Activated T-helper 1 cell treated with Interleukin-2 at 50 U/mL for 16 hours (primary cell): ENCODE measurements around the gene GFPT2.

Experiments
- DNase-seq: peaks from one replicate; pipeline ENCODE4 v3.0.0-alpha.2; 2020; ENCODE audit warnings: low read depth

Gene GFPT2

DNA sequence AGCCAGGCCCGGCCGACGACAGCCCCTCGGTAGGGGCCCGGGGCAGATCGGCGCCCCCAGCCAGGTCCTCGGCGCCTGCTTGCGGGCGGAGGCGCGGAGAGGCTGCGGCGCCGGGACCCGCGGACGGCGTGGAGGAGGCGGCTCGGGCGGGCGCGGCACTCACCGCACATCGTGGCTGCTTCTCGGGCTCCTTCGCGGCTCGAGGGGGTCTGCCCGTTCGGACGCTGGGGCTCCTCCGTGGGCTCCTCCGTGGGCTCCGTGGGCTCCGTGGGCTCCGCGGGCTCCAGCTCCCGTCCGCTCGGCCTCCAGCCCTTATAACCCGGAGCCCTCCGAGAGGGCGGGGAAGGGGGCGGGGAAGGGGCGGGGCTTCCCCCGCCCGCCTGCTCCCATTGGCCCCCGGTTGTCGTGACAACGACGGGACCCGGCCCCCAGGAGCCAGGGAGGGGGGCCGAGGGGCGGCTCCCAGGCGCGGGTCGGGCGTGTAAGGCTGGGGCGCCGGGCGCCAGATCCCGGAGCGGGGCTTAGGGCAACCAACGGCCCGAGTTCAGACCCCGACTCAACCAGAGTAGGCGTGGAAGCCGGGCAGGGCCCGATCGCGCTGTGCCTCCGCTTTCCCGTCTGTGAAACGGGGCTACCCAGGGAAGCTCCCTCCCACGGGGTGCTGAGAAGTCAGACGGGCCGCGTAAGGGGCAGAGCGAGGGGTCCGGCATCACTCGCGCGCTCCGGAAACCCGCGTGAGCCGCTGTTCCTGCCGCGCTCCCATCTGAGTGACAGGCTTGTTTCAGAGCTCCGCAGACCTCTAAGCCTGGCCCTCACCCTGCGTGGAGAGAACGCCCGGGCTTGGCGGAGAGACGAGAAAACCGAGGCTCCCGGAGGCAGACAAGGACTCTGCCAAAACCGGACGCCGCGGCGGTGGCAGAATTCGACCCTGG lies at the start of gene GFPT2:
Gene GFPT2 (minus strand): TSS at position 289 of the 932 bp plus-strand sequence. CDS start 119 bp downstream, at position 170.
- peak; percentile 66 for DNase-seq

- DNase-seq: no peak
Measured at GRCh38 chr5:180402716-180403115, 49.6 kb upstream of the GFPT2 start.

GRCh38 chr5:180401229-180401907 lies 48.2 kb upstream of the GFPT2 start:
- no peak for DNase-seq

- no peak for DNase-seq
Measured at GRCh38 chr5:180400416-180400815, 47.3 kb upstream of the GFPT2 start.

- DNase-seq: no peak
Measured at GRCh38 chr5:180399401-180400215, 46.5 kb upstream of the GFPT2 start.

GRCh38 chr5:180396926-180397325 lies 43.8 kb upstream of the GFPT2 start:
- no peak for DNase-seq

DNA sequence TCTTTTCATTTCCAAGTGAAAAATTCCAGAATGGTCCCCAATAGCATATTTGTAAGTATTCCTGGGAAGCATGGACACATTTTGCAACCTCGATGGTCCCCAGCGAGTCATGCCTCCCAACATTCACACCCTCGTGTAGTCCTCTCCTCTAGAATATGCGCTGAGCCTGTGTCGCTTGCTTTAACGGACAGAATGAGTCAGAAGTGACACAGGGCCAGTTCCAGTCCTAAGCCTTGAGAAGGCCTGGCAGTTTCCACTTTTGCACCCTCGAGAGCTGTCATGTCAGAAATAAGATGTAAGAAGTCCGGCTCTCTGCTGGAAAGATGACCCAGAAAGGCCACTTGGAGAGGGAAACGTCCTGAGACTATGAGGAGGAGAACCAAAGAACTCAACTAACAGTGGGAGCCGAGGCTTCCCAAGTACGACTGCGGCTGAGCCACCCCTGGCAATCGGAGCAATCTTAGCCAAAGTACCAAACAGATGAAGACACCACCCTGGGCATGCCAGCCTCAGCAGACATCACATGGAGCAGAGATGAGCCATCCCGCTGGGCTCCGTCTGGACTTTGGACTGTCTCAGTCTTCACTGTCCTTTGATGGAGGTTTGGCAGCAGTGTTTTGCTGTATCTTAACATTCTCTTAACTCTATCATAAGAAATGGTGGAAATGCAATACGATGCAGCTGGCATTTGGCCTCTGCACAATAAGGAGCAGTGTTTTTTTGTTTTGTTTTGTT lies 42.6 kb upstream of the GFPT2 start:
- DNase-seq: no peak

DNA sequence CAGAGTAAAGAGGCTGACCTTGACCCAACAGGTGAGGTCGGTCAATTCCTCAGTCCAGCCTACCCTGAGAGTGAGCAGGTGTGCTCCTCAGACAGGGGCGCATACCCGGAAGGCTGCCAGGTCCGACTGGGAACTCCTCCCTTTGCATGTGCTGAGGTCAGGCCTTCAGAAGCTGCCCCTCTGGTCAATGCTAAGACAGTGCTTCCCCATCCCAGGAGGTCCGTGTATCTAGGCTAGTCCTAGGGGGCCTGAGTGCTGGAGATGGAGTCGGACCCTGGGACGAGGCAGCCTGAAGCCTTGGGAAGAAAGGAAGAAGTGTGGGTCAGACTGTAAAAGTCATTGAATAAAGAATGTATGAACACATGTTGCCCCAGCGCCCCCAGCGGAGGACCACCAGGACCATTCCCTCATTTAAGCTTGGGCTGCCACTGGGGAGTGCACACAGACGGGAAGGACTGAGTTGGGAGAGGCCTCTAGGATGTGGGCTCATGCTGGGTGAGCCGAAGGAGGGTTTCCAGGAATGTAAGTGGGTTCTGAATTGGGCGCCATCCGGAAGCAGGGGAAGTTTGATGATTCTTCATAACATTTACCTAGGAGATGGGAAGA lies 41.0 kb upstream of the GFPT2 start:
- no peak for DNase-seq

DNA sequence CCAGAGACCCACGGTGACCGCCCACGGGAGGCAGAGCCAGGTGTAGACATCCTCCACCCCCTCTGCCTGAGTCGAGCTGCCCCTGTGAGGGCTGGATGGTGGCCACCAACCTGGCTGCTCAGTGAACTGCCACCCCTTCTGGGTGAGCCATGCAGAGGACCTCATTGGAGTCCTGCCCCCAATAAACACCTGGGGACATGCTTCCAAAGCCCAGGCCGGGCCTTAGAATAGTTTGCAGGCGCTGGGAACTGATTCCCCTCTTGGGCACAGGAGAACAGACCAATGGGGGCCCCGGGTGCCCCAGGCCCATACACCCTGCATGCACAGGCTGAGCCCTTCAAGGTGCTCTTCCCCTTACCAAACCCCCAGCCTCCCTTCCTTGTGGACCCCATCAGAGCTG lies 38.1 kb upstream of the GFPT2 start:
- DNase-seq: no peak

- DNase-seq: no peak
Measured at GRCh38 chr5:180390441-180391190, 37.5 kb upstream of the GFPT2 start.

- no peak for DNase-seq
Measured at GRCh38 chr5:180389252-180390101, 36.3 kb upstream of the GFPT2 start.

GRCh38 chr5:180387798-180388197 lies 34.7 kb upstream of the GFPT2 start:
- no peak for DNase-seq

DNA sequence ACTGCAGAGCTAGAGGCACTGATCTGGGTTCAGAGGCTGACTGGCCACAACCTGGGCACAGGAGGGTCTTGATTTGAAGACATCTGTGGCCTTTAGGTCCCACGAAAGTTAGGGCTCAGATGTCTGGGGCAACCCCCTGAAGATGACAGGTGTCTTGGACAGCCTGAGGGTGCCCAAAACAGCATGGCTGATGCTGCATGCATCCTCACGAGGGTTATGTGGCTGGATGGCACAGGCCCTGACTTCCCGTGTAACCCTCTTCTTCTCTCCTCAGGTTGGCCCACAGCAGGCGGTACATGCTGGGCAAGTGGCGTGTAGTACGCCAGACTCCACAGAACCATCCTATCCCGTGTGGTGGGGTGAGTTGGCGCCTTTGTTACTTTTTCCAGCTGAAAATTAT lies 29.8 kb upstream of the GFPT2 start:
- DNase-seq: no peak

- no peak for DNase-seq
Measured at GRCh38 chr5:180381851-180382480, 28.8 kb upstream of the GFPT2 start.

DNA sequence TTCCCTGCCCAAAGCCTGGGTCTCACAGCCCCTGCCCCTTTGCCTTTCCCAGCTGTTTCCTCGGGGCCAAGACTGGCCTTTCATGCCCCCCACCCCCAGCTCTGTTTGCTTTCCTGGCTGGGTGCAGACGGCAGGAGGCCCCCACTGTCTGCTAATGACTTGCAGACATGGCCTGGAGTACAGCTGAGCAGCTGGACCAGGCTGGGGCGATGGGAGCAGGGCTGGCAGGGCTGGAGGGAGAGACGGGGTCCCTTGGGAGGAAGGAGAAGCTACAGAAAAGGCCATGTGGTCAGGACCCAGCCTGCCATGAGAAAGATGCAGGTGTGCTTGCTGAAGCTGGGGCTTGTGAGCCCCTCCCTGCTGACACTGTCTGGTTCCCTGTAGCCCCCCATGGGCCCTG lies 28.3 kb upstream of the GFPT2 start:
- no peak for DNase-seq

DNA sequence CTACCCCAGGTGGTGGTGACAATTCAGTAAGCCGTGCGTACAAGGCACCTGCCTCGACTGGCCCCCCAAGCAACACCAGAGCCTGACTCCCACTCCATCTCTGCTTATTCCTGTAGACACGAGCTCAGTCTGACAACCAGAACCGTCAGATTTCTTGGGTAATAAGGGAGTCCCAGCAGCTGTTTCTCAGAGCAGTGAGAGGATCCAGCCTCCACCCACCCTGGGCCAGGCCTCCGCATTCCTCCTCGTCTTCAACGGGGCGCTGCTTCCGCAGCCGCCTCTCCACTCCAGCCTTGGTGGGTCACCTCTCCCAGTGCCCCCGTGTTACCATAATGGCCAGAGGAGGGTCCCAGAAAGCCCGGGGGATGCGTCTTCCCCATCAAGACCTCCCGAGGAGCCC lies 27.7 kb upstream of the GFPT2 start:
- DNase-seq: no peak

DNA sequence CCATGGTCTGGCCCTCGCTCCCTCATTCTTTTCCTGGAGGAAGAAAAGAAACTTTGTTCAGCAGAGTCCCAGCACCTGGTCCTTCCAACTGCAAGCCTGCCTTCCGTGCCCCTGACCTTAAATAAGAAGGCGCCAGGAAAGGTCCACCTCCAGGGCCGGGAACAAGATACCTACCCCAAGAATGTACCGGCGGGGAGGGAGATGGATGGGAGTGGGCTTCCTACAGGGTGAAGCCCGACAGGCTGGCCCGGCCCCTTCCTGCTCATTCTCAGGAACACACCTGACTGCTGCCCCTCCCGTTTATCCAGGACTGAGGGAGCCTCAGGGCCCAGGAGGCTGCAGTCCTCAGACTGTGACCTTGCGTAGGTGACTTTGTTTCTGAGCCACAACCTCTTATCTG lies 27.3 kb upstream of the GFPT2 start:
- no peak for DNase-seq

GRCh38 chr5:180379355-180380070 lies 26.4 kb upstream of the GFPT2 start:
- no peak for DNase-seq
